Motor neuron (in vitro differentiated cells): Measurements from ENCODE around the gene ZBTB42. TPM values are rescaled to one million over a fixed set of nuclear protein-coding genes. Genes with fewer than 3 reads are reported as not detected.
"Not testable (repeated sequence)": the region's sequence is repeated elsewhere in the genome, so short reads cannot be mapped to it uniquely, and the experiment has no call there.

Experiments
- ATAC-seq, 8 experiments: fragments of 200-7000 bp; cut with Tn5 transposase; replicated peaks in 6 of 8; 2 replicates each; pipeline ENCODE4 v1.8.0; 2021; ENCODE audit warnings: mild to moderate bottlenecking in 8 of 8, moderate library complexity in 8 of 8
- H3K27ac ChIP-seq, 2 donors: fragments of 250-450 bp; sonication (Bioruptor Pico); 2 replicates each; pipeline ENCODE4 v1.9.0; 2021; ENCODE audit warnings: antibody characterized with exemption in 2 of 2, mild to moderate bottlenecking in 2 of 2, moderate library complexity in 1 of 2
- H3K4me1 ChIP-seq, 2 donors: fragments of 250-450 bp; sonication (Bioruptor Pico); replicated peaks in 1 of 2; 2 replicates each; pipeline ENCODE4 v1.6.1; 2021; ENCODE audit warnings: antibody characterized with exemption in 2 of 2, mild to moderate bottlenecking in 2 of 2, moderate library complexity in 1 of 2
- H3K4me3 ChIP-seq, 5 donors: fragments of 250-450 bp; sonication (Bioruptor Pico); 2 replicates each; pipeline ENCODE4 v1.9.0; 2021; ENCODE audit warnings: antibody characterized with exemption in 5 of 5, mild to moderate bottlenecking in 5 of 5, moderate library complexity in 4 of 5
- WGBS, 10 experiments: fragments of 450-650 bp; shearing (Covaris generic); methylation state at CpG; one replicate each; pipeline ENCODE4 v1.0.0; 2022; 5-methylcytosine and 5-hydroxymethylcytosine counted together
- in situ Hi-C, 9 experiments: fragments of 400-800 bp; cut with MboI; loops; one replicate each; pipeline ENCODE4 v1.15.0; 2021; ENCODE audit warnings: low sequenced_read_pairs in 9 of 9, low pct_unique_long_range_greater_than_20kb in 2 of 9; ENCODE audit not compliant: unreplicated experiment in 9 of 9
- total RNA-seq, 8 experiments: library from RNA; unstranded; fragments of 300-600 nt; gene quantifications; 2 replicates each; pipeline versions ENCODE4 v1.2.3 to v1.2.4, GENCODE V29; 2022

The ZBTB42 gene
- total RNA-seq, 8 experiments from 2014 or later: 0.60 to 5.0 (median 2.4) TPM

DNA sequence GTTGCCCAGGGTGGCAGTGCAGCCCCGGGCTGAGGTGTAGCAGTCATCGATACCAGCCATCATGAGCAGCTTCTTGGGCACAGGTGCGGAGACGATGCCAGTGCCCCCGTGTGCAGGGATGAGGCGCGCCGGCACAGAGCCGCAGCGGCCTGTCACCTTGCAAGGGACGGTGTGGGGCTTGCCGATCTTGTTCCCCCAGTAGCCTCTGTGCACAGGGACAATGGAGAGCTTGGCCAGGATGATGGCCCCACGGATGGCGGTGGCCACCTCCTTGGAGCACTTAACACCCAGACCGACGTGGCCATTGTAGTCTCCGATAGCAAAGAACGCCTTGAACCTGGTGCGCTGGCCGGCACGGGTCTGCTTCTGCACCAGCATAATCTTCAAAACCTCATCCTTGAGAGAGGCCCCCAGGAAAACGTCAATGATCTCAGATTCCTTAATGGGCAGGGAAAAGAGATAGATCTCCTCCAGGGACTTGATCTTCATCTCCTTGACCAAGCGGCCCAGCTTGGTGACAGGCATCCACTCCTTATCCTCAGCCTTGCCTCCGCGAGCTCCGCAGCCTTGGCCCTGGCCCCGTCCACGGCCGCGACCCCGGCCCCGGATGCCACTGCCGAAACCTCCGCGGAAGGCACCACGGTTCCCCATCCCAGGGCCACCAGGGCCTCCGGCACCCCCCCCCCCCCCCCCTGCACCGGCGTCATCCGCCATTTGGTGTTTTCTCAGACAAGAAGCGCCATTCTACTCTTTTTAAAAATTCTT, 35.5 kb downstream of the ZBTB42 start:
- ATAC-seq, H3K4me3 ChIP-seq, H3K4me1 ChIP-seq, H3K27ac ChIP-seq, in situ Hi-C loops: not testable (repeated sequence)
- no CpG with 5 or more reads among the region's 41 CpGs for WGBS, 10 experiments

DNA sequence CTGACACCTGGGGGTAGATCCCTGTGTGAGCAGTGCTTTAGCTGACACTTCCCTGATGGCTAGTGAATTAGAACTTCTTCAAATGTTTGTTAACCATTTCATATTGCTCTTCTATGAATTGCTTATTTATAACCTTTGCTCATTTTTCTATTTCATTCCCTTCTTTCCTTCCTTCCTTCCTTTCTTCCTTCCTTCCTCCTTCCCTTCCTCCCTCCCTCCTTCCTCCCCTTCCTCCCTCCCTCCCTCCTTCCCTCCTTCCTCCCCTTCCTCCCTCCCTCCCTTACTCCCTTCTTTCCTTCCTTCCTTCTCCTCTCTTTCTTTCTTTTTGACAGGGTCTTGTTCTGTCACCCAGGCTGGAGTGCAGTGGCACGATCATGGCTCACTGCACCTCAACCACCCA, 40.8 kb downstream of the ZBTB42 start:
- no peak for ATAC-seq
- no CpG with 5 or more reads among the region's 1 CpG for WGBS, 10 experiments
- in situ Hi-C loops: no loop called here
- H3K4me3 ChIP-seq: no peak overlapping the region
- peaks cover 0 to 7% of the 10 kb centered on the region in 2 donors for H3K4me1 ChIP-seq
- no peak overlapping the region for H3K27ac ChIP-seq

DNA sequence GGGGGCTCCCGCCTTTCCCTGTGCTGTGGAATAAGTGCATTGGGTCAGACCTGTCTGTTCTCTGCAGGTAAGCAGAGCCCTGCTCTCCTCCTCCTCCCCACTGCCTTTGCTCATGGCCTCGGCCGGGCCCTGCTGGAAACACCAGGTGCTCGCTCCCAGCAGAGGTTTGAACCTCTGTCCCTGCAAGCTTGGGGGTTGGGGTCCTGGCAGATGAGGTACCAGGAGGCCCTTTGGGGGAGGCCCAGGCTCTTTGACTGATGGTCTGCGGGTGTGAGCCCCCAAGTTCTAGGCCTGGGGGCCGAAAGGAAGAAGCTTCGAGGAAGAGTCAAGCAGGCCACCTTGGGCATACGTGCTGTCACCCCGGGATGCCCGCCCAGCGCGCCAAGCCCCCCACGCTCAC, 42.1 kb downstream of the ZBTB42 start:
- 0 to 83% (median 49%) methylated on average over 1 to 6 of the region's 13 CpGs; no CpG with 5 or more reads in 7 of the 10 experiments for WGBS, 10 experiments
- H3K27ac ChIP-seq: no peak overlapping the region
- no peak for ATAC-seq
- peak overlapping the region in 2 of 5 donors; percentile 29 to 32 for H3K4me3 ChIP-seq
- H3K4me1 ChIP-seq: peaks cover 0 to 7% of the 10 kb centered on the region in 2 donors
- in situ Hi-C loops: no loop called here

DNA sequence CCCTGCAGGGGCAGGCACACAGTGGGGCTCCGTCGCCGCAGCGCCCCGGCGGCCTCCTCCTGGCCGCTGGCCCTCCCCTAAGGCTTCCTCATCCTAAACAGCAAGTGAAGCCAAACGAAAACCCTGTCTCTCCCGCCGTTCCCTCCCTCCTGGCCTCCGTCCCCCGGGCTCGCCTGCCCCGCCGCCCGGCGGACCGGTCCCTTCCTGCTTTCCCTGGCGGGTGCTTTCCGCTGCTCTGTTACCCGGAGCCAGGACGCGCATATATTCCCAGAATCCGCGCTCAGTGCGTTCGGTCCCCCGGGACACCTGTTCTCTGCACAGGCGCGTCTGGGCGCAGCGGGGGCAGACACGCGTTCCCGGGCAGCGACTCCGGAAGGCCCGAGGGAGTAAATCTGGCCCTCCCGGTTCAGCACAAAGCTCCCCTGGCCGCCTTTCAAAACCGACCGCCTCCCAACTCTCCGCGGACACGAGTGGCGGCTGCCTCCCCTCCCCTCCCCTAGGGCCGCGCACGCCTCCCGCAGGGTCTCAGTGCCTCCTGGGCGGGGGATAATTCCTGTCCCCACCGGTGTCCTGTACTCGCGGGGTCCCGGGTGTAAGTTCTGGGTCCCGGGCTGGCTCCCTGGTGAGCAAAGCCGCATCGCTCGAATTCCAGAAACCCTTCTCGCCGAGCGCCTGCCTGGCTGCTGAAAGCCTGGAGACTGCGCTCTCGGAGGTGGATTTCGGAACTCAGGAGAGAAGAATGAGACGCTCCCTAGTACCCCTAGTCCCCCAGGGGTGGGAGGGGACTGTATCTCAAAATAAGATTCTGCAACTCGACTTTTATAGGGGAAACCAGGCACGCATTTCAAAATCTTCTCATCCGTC, 42.8 kb downstream of the ZBTB42 start:
- H3K27ac ChIP-seq: no peak overlapping the region
- in situ Hi-C loops: no loop called here
- peaks cover 0 to 7% of the 10 kb centered on the region in 2 donors for H3K4me1 ChIP-seq
- peak; percentile 61 to 86 (median 82) for ATAC-seq
- H3K4me3 ChIP-seq: peak overlapping the region; percentile 17 to 32 (median 20)
- 0 to 20% (median 2%) methylated on average over 1 to 17 of the region's 69 CpGs; no CpG with 5 or more reads in 4 of the 10 experiments for WGBS, 10 experiments

- peaks cover 0 to 7% of the 10 kb centered on the region in 2 donors for H3K4me1 ChIP-seq
- peak overlapping the region in 2 of 5 donors; percentile 29 to 32 for H3K4me3 ChIP-seq
- ATAC-seq: peak; percentile 35 to 64 (median 52)
- WGBS, 10 experiments: 0 to 33% (median 16%) methylated on average over 1 to 11 of the region's 27 CpGs; no CpG with 5 or more reads in 2 of the 10 experiments
- H3K27ac ChIP-seq: no peak overlapping the region
- in situ Hi-C loops: no loop called here
Measured at GRCh38 chr14:104844306-104845032, 43.6 kb downstream of the ZBTB42 start.

DNA sequence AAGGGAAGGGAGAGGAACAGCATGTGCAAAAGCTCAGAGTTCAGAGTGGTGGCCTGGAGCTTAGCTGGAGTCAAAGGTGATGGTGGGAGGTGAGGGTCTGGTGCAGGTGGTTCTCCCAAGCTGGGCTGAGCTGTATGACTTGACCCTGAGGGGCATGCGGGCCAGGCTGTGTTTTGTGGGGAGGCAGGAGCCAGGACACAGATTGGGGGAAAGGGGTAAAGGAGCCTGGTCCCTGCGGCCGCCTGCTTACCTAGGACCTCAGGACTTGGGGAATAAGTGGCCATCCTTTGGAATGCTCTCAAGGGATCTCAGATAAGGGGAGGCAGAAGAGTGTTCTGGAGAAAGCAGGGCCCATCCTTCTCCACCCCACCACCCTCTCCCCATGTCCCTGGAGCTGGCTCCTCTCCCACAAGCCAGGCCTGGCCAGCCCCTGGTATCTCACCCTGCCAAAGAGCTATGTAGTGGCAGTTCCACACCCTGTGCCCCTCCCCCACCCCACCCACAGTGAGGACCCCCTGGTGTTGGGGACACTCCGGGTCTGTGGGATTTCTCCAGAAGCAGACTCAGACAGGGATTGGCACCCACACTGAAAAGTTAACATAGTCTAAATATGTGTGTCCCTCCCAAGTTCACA, 44.2 kb downstream of the ZBTB42 start:
- in situ Hi-C loops: no loop called here
- 40 to 80% methylated on average over 1 to 3 of the region's 4 CpGs; no CpG with 5 or more reads in 8 of the 10 experiments for WGBS, 10 experiments
- Histone ChIP-seq H3K27ac (no peak overlapping the region), H3K4me1 (peaks cover 0 to 7% of the 10 kb centered on the region in 2 donors), H3K4me3 (no peak overlapping the region)
- no peak for ATAC-seq

GRCh38 chr14:104845834-104846441, 45.0 kb downstream of the ZBTB42 start:
- no peak for ATAC-seq
- 17 to 100% (median 62%) methylated on average over 1 to 3 of the region's 3 CpGs; no CpG with 5 or more reads in 2 of the 10 experiments for WGBS, 10 experiments
- in situ Hi-C loops: no loop called here

DNA sequence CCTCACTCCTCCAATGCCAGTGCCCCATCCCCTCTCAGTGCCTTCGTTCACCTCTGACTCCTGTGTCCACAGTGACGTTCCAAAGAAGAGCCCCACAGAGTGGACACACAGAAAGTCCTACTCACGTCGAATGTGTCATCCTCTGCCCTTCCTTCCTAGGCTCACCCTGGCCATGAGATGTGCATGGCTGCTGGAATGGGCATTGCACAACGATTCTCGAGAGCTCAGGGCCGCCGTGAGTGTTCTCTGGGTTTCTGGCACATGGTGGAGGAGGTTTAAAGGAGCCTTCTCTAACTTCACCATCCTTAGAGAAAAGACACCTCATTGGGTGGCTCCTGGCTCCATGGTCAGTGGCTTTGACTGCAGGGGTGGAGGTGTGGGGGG, 51.4 kb downstream of the ZBTB42 start:
- Histone ChIP-seq H3K27ac (no peak overlapping the region), H3K4me1 (peaks cover 0 to 3% of the 10 kb centered on the region in 2 donors), H3K4me3 (no peak overlapping the region)
- WGBS, 10 experiments: 38 to 100% (median 56%) methylated on average over 1 to 8 of the region's 8 CpGs; no CpG with 5 or more reads in 6 of the 10 experiments
- in situ Hi-C loops: no loop called here
- ATAC-seq: no peak

More at GRCh38 chr14:104845834-104846441, 45.0 kb downstream of the ZBTB42 start:
- Histone ChIP-seq H3K4me1 (peaks cover 0 to 7% of the 10 kb centered on the region in 2 donors), H3K4me3 (no peak overlapping the region), H3K27ac (no peak overlapping the region)

Other genes starting within 250 kb of the ZBTB42 start
- under 1 TPM in 6 of 8 experiments, not detected in 2; 0.04 to 0.71 (median 0.35) TPM for gene C14orf180, start 221.3 kb upstream of the ZBTB42 start, total RNA-seq
- 10 to 100 TPM in 5 of 8 experiments, 1 to 10 TPM in 1, under 1 TPM in 2; 0.40 to 18.8 (median 12.8) TPM for gene TMEM179, start 196.3 kb upstream of the ZBTB42 start, total RNA-seq
- 10 to 100 TPM in 3 of 8 experiments, 1 to 10 TPM in 5; 2.4 to 31.1 (median 7.5) TPM for gene INF2, start 111.5 kb upstream of the ZBTB42 start, total RNA-seq
- 10 to 100 TPM in 1 of 8 experiments, 1 to 10 TPM in 7; 2.0 to 13.3 (median 3.1) TPM for gene ADSS1, start 76.9 kb upstream of the ZBTB42 start, total RNA-seq
- gene SIVA1, start 48.0 kb upstream of the ZBTB42 start, total RNA-seq: 10 to 100 TPM; 41.3 to 90.2 (median 52.7) TPM
- 100 to 1,000 TPM in 4 of 8 experiments, 10 to 100 TPM in 4; 55.9 to 120 (median 96.6) TPM for gene AKT1, start 5.4 kb upstream of the ZBTB42 start, total RNA-seq
- 10 to 100 TPM in 3 of 8 experiments, 1 to 10 TPM in 5; 6.3 to 18.4 (median 9.6) TPM for gene CEP170B, start 64.2 kb downstream of the ZBTB42 start, total RNA-seq
- 1 to 10 TPM in 1 of 8 experiments, under 1 TPM in 7; 0.09 to 1.1 (median 0.41) TPM for gene PLD4, start 123.8 kb downstream of the ZBTB42 start, total RNA-seq
- gene AHNAK2, start 177.3 kb downstream of the ZBTB42 start, total RNA-seq: 10 to 100 TPM in 2 of 8 experiments, 1 to 10 TPM in 6; 1.1 to 34.2 (median 1.5) TPM
- 10 to 100 TPM; 10.0 to 22.2 (median 11.9) TPM for gene CLBA1, start 184.7 kb downstream of the ZBTB42 start, total RNA-seq
- gene CDCA4, start 220.0 kb downstream of the ZBTB42 start, total RNA-seq: 10 to 100 TPM in 3 of 8 experiments, 1 to 10 TPM in 5; 4.9 to 27.0 (median 5.6) TPM